LNCAP (cell line): ENCODE measurements around the gene RETN.
A peak's percentile ranks its signal among the peaks of the same experiment; 100 is the strongest.

Experiments
- TF ChIP-seq, protein P1 (sequence below): fragments of 450-650 bp; IDR thresholded peaks from 2 replicates; pipeline ENCODE4 v1.5.1; 2017; ENCODE audit warnings: mild to moderate bottlenecking

Gene RETN

DNA sequence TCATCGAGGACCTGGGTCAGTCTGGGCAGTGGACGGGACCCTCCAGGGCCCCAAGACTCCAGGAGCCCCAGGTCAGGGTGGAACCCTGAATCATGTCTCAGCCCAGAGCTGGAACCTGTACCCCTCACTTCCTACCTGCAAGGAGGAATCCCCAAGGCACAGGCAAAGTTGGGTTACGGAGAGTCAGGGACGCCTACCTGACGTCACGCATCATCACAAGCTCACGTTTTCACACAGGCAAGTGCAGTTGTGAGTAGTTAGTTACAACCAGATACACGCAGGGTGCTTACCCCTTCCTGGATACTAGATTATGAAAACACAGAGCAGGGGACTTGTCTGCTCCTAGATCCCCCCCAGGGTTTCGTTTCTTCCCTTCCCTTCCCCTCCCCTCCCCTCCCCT lies 1.9 kb downstream of the RETN start:
- TF ChIP-seq, protein P1, sequence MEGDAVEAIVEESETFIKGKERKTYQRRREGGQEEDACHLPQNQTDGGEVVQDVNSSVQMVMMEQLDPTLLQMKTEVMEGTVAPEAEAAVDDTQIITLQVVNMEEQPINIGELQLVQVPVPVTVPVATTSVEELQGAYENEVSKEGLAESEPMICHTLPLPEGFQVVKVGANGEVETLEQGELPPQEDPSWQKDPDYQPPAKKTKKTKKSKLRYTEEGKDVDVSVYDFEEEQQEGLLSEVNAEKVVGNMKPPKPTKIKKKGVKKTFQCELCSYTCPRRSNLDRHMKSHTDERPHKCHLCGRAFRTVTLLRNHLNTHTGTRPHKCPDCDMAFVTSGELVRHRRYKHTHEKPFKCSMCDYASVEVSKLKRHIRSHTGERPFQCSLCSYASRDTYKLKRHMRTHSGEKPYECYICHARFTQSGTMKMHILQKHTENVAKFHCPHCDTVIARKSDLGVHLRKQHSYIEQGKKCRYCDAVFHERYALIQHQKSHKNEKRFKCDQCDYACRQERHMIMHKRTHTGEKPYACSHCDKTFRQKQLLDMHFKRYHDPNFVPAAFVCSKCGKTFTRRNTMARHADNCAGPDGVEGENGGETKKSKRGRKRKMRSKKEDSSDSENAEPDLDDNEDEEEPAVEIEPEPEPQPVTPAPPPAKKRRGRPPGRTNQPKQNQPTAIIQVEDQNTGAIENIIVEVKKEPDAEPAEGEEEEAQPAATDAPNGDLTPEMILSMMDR, result no peak

DNA sequence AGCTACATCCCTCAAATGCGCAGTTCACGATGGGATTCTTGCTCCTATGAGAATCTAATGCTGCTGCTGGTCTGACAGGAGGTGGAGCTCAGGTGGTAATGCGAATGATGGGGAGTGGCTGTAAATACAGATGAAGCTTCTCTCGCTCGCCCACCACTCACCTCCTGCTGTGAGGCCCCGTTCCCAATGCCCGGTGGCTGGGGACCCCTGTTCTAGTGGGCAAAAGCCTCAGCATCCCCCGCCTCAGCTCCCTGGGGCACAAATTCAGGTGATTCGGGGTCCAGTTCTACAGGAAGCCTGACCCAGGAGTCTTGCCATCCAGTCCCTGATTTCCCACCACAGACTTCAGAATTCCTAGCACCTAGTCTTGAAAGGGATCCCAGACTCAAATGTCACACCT lies 3.7 kb downstream of the RETN start:
- TF ChIP-seq, protein P1, result no peak

DNA sequence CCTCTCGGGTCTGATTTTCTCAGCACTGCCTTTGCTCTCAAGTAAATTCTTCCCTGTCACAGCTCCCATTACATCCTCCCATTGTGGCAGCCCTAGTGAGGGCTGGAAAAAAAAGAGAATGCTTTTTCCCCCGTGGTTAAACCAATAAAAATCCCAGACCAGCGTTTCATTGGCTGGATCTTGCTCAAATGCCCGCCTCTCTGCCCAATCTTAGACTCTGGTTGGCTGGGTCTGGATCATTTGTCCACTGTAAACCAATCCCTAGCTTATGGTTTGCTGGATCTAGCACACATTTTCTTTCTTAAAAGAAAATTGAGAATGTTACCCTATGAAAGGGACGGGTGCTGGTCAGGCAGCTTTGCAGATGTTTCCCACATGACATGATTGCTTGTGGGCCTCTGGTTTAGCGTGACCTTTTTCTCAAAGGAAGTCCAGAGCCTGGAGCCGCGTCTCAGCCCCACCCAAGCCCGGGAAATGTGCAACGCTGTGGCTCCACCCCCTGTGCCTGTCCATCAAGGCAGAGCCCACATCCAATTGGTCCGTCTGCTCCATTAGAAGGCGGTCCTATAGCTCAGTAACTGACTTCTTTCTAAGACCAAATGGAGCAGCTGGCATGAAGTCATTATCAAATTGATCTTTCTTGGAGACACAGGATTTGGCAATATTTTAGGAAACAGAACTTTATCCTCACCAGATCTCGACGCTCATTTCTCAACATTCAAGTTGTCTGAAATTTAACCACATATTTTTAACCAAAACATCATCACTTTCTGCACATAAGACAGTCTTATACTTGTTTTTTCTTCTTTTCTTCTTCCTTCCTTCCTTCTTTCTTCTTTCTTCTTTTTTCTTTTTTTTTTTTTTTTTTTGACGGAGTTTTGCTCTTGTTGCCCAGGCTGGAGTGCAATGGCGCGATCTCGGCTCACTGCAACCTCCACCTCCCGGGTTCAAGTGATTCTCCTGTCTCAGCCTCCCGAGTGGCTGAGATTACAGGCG lies 5.5 kb downstream of the RETN start:
- TF ChIP-seq, protein P1, result no peak

DNA sequence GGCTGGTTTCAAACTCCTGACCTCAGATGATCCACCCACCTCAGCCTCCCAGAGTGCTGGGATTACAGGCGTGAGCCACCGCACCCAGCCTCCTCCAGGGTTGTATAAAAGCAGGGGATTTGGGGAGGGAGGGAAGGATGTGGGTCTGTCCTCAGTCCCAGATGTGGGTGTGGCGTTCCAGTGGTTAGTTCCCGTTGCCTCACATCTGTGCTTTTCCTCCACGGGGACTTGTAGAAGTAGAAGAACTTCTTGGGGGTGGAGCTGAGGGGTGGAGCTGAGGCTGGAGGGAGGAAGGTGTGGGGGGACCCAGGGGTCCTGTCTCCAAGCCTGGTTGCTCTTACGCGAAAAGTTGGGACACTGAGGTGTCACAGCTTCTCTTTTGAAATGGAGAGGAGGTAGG lies 7.5 kb downstream of the RETN start:
- TF ChIP-seq, protein P1, result no peak

DNA sequence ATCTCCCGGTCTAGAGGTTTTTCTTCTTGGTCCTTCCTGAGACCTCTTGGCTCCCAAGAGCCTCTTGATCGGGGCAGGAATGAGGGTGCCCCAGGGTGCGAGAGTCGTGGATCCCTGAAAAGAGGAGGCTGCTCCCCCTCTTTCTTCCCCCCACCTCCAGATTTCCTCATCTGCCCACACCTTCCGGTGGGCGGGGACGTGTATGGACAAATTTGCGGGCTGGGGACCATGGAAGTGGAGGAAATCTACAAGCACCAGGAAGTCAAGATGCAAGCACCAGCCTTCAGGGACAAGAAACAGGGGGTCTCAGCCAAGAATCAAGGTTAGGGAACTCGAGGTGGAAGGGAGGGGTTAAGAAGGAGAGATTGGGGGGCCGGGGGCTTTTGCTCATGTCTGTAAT lies 8.0 kb downstream of the RETN start, which contains the start of gene MCEMP1:
MCEMP1 (plus strand) TSS at position 237 of the 400 bp plus-strand sequence; CDS start at position 268, 31 bp downstream.
- TF ChIP-seq, protein P1, result no peak

DNA sequence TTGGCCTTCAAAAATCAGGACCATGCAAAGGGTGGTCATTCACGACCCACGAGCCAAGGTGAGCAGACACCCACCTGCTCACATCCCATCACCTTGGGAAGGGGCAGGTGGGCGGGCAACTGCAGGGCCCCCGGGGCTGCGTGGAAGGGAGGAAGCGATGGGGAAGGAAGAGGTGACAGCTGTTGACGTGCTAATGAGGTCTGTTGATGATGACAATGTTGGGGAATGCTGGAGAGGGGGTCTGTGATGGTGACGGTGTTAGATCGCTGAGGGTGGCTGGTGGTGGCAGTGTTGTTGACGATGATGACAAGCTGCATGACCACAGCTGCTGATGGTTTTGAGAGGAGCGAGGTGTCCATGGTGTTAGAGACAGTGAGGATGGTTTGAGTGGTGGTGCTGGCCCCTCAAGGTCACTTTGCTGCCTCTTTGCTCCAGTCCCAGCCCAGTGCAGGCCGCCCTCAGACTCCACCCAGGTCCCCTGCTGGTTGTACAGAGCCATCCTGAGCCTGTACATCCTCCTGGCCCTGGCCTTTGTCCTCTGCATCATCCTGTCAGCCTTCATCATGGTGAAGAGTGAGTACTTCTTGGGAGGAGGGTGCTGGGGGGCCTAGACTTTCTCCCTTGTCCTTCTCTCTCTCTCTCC lies 8.9 kb downstream of the RETN start:
- TF ChIP-seq, protein P1, result no peak

DNA sequence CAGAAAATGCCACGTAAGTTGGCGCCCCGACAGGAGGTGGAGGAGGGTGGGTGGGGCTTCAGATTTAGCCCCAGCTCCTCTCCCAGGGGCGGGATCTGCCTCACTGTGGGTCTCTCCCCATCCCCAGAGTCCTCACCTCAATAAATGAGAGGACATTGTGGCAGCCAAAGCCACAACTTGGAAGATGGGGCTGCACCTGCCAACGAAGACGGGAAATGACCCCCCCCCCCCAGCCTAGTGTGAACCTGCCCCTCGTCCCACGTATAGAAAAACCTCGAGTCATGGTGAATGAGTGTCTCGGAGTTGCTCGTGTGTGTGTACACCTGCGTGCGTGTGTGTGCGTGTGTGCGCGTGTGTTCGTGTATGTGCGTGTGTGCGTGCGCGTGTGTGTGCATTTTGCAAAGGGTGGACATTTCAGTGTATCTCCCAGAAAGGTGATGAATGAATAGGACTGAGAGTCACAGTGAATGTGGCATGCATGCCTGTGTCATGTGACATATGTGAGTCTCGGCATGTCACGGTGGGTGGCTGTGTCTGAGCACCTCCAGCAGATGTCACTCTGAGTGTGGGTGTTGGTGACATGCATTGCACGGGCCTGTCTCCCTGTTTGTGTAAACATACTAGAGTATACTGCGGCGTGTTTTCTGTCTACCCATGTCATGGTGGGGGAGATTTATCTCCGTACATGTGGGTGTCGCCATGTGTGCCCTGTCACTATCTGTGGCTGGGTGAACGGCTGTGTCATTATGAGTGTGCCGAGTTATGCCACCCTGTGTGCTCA lies 10.3 kb downstream of the RETN start:
- TF ChIP-seq, protein P1, result peak; percentile 37; the same call in 1 of the 2 replicates
